NCI-H1694 (cell line): ENCODE results near the gene OSBPL5.

Experiments used
- DNase-seq: peaks from one replicate; lab custom pipeline; 2025; lab: John Stamatoyannopoulos, UW

The OSBPL5 gene, protein sequence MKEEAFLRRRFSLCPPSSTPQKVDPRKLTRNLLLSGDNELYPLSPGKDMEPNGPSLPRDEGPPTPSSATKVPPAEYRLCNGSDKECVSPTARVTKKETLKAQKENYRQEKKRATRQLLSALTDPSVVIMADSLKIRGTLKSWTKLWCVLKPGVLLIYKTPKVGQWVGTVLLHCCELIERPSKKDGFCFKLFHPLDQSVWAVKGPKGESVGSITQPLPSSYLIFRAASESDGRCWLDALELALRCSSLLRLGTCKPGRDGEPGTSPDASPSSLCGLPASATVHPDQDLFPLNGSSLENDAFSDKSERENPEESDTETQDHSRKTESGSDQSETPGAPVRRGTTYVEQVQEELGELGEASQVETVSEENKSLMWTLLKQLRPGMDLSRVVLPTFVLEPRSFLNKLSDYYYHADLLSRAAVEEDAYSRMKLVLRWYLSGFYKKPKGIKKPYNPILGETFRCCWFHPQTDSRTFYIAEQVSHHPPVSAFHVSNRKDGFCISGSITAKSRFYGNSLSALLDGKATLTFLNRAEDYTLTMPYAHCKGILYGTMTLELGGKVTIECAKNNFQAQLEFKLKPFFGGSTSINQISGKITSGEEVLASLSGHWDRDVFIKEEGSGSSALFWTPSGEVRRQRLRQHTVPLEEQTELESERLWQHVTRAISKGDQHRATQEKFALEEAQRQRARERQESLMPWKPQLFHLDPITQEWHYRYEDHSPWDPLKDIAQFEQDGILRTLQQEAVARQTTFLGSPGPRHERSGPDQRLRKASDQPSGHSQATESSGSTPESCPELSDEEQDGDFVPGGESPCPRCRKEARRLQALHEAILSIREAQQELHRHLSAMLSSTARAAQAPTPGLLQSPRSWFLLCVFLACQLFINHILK

DNA sequence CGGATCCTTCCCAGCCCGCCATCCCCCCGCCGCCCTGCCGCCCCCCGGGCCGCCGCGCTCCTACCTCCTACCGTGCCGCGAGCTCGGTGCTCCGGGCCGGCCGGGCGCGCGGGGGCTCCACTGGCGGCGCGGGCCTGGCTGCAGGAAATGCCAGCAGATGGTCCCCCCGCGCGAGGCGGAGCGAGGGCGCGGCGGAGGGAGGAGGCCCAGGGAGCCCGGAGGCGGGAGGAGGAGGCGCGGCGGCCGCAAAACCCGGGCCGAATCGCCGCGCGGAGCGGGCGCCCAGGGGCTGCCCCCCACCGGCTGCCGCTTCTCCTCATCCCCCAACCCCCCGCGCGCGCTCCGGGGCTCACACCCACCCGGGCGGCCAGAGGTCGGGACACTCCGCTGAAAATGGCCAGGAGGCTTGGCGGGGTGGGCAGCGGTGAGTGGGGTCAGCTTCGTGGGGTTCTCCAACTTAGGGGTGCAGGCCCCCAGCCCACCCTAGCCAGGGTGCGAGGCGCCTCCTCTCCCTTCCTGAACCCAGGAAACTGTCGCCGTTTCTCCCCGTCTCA is at the start of gene OSBPL5:
TSS of gene OSBPL5 (minus strand) at position 159 of the 554 bp plus-strand sequence. CDS start 36,162 bp downstream, outside the sequence.
- no peak for DNase-seq

DNA sequence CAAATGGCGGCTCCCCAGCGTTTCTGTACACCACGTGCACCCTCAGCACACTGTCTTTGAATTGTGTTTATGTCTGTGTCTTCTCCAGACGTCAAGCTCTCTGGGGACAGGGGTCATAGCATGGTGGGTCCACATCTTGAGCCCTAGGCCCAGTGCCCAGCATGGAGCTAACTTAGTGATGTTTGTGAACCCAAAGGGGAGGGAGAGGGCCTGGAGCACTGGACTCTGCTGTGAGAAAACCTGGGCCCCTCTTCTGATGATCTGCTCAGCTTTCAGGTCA is 49.2 kb upstream of the OSBPL5 start:
- DNase-seq = no peak

DNA sequence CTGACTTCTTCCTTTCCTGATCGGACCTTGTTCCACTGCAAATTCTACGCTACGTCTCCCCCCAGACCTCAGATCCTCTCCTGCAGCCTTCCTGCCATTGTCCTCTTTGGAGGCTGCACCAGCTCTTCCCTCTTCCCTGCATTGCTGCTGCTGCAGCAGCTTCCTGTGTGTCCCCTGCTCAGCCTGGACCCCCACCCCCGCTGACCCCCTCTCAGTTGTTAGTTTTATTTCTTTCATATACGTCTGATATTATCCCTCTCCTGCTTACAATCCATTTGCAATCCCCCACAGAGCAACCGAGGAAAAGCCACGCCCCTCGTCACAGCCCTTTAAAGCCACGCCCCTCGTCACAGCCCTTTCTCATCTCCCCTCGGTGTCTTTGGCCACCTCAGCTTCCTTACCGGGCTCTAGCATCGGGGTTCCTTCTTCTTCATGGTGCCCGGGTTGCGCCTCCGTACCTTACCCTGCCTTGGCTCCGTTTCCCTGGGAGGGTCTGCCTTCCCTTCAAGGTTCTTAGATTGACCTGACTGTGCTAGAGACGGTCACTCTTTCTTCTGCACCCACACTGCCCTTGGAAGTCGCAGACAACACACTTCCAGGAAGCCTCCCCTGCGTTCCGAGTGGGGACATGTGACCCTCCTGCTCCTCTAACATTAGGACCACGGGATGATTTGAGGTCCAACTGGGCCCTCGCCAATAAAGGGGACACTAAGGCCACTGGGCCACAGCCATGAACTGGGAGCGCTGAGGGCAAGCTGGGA is 48.7 kb upstream of the OSBPL5 start:
- no peak for DNase-seq

DNA sequence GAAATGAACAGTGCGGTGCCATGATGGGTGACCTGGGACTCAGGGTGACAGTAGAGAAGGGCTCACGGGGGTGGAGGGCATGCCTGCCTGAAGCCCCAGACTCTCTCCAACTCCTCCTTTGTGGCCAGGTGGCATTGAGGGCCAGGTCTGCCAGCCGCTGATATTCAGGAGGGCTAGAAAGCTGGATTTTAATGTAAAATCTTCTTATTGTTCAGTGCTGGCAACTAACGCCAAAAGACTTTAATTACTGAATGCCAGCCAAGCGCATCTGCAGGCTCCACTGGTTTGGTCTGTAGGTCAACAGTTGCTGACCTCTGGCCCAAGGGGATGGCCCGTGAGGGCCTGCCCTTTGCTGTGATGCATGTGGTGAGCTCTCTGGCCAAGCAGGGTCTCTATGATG is 43.2 kb upstream of the OSBPL5 start:
- DNase-seq = no peak

DNA sequence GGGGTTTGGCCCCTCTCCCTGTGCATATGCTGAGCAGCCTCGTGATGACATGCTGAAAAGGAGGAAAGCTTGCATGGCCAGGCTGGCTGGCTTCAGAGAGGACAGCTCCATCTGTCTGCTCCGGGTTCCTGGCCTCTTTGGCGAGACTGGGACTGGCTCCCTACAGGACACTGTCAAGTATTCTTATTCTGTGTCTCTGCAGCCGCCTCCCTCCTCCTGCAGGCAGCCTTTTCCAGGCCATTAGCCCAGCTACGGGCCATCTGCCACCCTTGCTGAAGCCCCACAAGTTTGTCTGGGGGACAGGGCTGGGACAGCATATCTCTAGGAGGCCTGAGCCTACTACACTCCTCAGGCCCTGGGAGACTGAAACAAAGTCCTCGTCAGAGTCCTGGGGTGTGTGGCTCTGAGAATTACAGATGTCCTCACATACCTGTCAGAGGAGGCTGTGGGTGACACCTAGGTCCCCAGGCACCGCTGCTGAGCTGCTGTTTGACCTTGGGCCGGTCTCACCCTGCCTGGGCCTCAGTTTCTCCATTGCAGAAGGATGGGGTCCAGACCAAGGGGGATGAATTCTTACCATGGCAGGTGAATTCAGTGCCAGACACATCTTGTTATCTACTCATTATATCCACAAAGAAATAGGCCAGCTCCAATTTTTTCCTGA is 42.5 kb upstream of the OSBPL5 start:
- no peak for DNase-seq

DNA sequence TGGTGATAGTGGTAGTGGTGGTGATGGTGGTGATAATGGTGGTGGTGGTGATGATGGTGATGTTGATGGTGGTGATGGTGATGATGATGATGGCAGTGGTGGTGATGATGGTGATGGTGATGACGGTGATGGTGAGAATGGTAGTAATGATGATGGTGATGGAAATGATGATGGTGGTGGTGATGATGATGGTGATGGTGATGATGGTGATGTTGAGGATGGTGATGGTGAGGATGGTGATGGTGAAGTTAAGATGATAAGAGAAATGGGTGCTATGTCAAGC is 41.8 kb upstream of the OSBPL5 start:
- DNase-seq = no peak

DNA sequence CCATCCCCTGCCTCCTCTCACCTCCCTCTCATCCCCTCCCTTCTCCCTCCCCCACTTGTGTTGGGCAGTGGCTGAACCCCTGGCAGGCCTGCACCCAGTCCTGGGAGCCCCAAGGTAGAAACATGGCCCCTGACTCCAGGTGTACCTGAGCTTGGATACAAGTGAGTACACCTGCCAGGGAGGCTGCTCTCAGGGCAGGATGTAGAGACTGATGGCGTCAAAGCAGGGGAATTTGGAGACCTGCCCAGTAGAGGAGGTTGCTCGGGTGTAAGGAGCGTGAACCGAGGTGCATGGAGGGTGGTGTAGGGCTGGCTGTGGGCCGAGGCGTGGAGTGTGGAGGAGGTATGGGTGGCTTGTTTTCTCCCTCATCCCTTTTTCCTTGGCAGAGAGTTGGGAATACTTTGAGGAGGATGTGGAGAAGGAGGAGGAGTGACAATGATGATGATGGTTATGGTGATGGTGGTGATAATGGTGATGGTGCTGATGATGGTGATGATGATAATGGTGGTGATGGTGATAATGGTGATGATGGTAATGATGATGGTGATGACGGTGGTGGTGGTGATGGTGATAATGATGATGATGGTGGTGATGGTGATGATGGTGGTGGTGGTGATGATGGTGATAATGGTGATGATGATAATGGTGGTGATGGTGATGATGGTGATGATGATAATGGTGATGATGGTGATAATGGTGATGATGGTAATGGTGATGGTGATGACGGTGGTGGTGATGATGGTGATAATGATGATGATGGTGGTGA is 41.2 kb upstream of the OSBPL5 start:
- DNase-seq = no peak

DNA sequence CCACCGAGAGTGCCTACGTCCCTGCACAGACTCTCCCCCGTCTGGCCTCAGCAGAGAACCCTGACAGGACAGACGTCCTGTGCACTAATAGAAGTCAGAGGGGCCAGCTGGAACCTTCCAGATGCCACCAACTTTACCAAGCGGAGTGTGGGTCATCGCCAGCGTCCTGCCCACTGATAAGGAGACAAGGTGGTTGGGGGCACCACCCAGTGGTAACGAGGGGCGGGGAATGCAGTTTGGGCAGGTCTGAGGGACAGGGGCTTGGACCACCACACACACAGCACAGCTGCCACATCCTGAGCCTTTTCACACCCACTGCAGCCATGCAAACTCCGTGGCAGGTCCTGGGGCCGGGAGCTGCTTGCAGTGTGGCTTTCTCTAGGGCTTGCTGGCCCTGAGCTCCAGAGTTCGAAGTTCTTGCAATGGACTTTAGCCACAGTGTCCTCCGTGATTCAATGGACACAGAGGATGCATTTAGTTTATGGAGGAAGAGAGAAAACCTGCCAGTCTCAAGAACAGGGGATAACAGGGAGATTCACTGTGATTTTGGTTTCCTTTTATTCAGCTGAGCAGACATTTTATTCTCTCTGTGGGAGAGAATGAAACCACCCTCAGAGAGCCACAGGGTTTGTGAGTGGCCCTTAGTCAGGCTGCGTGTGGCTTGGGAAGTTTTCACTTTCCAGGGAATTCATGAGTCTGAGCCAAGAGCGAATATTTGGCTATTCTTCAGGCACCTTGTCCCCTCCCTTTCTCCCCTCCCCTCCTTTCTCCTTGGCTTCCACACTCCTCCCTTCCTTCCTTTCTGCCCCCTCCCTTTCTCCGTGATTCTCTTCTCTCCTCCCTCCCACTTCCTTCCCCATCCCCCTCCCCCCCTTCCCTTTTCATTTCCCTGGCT is 40.4 kb upstream of the OSBPL5 start:
- no peak for DNase-seq

DNA sequence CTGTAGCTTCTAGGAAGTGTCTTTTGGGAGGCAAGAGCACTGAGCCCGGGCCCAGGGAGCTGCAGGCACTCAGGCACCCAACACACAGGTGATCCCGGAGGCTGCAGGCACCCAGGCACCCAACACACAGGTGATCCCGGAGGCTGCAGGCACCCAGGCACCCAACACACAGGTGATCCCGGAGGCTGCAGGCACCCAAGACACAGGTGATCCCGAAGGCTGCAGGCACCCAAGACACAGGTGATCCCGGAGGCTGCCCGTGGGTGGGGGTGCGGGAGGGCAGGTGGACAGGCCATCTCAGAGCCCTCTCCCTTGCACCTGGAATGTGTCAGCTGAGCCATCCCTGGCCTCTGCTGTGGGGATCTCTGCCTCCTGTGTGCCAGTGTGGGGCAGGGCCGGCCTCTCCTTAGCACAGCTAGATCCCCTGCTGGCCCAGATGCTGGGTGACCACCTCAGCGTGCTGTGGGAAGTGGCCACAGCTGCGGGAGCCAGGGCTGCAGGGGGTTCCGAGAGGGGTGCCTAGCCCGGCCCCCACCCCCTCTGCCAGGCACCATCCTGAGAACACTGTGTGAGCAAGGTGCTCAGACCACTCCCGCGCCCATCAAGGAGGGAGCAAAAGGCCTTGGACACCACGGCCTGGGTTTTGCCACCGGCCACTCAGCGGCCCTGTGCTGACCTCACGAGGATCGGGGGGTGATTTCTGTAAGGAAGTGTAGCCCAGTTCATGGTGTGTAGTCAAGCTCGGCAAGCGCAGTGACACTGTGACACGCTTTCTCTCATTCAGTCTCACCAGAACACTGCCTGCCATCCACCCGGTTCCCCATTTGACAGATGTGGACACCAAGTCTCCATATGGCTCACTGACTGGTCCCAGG is 39.3 kb upstream of the OSBPL5 start:
- DNase-seq = no peak

DNA sequence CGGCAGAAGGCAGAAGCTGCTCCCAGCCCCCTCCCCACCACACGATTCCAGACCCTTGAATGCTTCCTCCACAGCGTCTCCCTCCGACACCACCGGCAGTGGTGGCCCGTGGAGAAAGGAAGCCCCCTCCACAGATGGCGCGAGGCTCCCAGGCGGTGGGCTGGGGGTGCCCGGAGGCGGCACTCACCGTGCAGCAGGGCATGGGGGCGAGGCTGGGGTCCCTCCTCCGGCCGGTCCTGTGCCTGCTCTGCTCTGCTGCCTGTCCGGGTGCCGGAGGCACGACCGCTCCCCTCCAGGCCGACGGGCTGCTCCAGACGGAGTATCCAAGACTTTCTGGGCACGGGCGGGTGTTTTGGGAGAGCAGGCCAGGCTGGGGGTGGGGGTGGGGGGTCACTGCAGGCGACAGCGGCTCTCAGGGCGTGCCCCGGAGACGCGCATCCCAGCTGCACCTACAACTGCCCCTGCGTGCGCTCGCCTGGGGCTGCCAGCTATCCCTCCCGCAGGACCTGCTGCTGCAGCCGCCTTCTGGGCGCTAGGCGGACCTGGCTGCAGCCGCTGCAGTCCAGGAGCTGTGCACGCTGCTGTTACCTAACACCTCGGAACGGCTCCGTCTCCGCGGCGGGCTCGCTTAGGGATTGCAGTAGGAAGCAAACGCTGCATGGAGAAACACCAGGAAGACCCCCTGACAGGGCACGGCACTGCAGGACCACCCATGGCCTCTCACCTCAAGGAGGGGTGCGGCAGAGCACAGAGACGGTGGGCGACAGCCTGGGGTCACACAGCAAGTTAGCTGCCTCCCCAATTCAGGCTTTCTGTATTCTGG is 38.3 kb upstream of the OSBPL5 start:
- DNase-seq = no peak

DNA sequence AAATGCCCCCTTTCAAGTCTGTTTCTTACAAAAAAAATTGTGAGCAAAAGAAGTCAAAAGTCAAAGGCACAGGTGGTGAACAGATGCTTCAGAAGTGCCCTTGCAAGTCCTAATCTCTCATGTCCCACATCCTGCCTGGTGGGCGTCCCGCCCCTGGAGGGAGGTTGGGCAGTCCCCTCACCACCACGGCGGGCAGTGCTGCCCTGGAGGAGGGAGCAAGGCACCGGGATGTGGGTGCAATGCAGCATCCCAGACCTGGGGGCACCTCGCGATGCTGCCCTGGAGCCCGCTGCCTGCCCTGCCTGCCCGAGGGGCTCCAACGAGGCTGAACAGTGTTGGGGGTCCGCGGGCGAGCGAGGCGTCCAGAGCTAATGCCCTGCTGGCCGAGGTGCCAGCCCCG is 37.6 kb upstream of the OSBPL5 start:
- no peak for DNase-seq

DNA sequence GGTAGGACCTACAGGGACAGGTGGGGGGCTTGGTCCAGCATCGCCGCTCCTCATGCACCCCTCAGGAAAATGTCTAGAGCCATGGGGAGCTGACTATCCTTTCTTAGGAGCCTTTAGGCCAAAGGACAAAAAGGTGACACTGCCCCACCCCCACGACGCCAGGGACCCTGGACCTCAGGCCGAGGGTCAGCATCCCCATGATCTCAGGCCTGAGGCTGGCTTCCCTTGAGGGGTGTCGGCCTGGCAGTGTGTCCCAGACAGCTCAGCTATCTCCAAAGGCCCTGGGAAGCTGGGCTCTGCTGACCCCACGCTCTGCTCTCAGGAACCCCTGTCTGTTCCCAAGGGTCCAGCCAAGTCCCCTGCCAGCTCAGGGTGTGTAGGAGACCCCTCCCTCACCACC is 37.2 kb upstream of the OSBPL5 start:
- DNase-seq = no peak

DNA sequence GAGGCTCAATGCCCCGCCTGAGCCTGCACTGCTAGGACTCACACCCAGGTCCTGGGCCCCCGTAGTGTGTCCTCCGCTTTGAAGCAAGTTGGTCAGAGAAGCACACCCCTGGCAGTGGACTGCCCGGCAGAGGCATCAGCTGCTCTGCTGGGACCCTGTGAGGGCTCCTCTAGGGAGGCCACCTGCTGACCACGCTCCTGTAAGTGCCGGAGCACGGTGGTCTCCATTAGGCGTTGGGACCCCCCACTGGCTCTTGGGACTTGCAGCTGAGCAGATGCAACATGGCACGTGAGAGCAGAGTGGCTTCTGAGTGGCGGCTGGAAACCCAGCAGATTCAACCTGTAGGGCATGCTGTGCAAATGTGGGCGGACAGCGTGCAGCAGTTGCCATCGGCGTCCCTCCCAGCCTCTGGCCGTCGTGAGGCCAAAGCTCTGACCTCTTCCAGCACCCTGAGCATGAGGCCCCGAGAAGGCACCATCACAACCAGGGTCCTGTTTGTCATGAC is 36.6 kb upstream of the OSBPL5 start:
- DNase-seq = no peak

DNA sequence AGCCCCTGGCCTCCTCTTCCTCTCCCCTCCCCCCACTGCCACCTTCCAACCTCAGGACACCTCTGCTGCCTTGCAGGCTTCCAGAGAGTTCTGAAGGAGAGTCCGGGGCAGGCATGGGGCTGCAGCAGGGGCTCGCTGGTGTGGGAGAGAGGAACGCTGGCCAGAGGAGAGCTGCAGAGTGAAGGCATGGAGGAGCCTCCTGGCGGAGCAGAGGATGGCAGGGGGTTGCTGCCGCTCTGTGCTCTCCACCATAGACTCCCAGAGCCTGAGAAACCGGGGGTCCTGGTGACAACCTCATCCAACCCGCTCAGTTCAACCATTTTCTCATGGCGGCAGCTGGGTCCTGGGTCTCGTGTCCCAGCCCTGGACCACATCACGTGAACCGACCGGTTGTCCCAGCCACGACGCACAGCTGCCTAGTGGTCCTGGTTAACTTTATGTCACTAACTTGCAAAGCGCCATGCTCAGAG is 36.0 kb upstream of the OSBPL5 start:
- DNase-seq = no peak

DNA sequence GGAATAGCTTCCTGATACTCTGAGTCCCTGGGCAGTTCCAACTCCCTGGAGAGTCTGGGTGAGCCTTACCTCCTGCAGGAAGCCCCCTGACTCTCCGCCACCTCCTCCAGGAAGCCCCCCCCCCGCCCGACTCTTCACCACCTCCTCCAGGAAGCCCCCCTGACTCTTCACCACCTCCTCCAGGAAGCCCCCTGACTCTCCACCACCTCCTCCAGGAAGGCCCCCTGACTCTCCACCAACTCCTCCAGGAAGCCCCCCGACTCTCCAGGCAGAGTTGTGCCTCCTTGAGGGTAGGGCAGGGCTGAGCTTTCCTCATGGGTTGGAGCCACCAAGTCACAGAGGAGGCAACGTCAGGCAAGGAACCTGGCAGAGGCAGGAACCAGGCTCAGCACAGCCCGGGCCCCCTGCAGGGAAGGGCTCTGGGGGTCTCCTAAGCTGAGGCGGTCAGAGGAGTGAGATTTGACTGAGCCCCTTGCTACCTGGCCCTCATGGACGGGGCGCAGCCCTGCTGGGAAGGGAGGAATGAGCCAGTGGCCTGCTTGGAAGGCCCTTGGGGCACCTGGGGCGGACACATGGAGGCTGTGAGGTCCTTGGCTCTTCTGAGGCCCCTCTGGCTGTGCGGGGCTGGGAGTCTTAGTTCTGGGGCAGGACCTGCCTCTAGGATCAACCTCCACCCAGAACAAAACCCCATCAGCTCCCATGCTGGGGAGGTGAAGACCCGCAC is 35.4 kb upstream of the OSBPL5 start:
- no peak for DNase-seq

DNA sequence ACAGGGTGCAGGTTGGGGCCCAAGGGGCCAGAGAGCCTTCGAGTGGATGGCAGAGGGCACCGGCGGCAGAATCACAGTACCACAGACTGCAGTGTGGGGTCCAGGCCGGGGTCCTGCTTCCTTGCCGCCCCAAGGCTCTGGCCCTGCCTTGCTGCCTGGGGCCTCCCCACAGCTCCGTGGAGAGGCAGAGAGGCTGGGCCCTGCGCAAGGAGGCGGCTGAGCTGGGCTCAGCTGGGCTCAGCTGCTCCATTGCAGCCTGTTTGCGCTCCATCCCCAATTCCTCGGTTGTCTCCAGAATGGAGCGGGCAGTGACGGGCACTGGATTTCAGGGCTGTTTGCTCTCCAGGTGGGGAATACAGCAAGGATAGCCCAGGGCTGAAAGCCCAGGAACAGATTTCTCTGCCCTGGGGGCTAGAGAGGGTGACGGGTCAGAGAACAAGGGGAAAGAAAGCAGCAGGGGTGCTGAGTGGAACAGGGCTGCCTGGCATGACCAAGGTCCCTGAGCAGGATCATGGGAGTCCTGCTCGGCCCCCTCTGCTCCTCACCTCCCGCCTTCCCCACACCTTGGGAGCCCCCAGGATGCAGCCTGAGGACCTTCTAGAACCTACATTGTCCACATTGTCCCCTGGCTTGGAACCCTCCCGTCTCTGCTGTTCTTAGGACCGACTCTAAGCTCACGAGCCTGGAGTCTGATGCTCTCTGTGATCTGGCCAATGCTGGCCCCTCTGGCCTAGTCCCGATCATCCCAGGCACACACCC is 34.6 kb upstream of the OSBPL5 start:
- DNase-seq = no peak

DNA sequence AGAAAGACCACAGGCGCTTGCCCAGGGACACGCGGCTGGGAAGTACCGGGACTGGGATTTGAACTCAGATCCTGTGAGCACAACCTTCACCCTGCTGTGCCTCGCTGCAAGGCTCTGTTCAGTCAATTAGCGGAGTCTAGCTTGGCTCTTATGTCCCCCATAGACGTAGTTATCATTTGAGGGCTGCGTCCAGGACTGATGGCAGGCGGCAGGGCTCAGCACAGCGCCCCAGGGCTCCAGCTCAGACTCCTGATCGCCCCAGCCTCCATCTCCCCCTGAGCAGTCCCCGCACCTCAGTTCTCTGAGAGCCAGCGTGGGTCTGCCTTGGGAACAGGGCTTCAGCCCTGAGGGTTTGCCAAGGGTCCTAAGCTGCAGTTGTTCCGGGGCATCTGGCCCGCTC is 33.7 kb upstream of the OSBPL5 start:
- no peak for DNase-seq
